GM23338 (cell line): ENCODE results near the gene GAP43. TPM values are rescaled to one million over a fixed set of nuclear protein-coding genes. Genes with fewer than 3 reads are reported as not detected.

Source experiments
- ATAC-seq: fragments of 200-7000 bp; cut with Tn5 transposase; 3 replicates; pipeline ENCODE4 v1.9.1; 2020
- DNase-seq: peaks from one replicate; pipeline ENCODE4 v3.0.0-alpha.2; 2015; ENCODE audit warnings: low spot score
- H2AFZ ChIP-seq: fragments of 200-600 bp; sonication (generic); 2 replicates; pipeline ENCODE4 v1.8.0; 2016; ENCODE audit warnings: antibody characterized with exemption, mild to moderate bottlenecking, moderate library complexity
- H3F3A ChIP-seq: fragments of 200-600 bp; sonication (generic); replicated peaks from 2 replicates; pipeline ENCODE4 v1.8.0; 2017; ENCODE audit warnings: antibody characterized with exemption, mixed run types, low read depth
- H3K27ac ChIP-seq: fragments of 200-600 bp; sonication (generic); 2 replicates; pipeline ENCODE4 v1.6.1; 2016; ENCODE audit warnings: low read depth
- H3K27me3 ChIP-seq: fragments of 200-600 bp; sonication (generic); 2 replicates; pipeline ENCODE4 v1.8.0; 2016; ENCODE audit warnings: mild to moderate bottlenecking, mixed run types, moderate library complexity; ENCODE audit not compliant: insufficient read depth
- H3K36me3 ChIP-seq: fragments of 200-600 bp; sonication (generic); 2 replicates; pipeline ENCODE4 v1.8.0; 2016; ENCODE audit warnings: mild to moderate bottlenecking; ENCODE audit not compliant: insufficient read depth
- H3K4me1 ChIP-seq: fragments of 200-600 bp; sonication (generic); 2 replicates; pipeline ENCODE4 v1.8.0; 2016; ENCODE audit warnings: mild to moderate bottlenecking, moderate library complexity; ENCODE audit not compliant: insufficient read depth
- H3K4me2 ChIP-seq: fragments of 200-600 bp; sonication (generic); 2 replicates; pipeline ENCODE4 v1.7.1; 2017; ENCODE audit warnings: mixed run types
- H3K4me3 ChIP-seq: fragments of 200-600 bp; sonication (generic); 2 replicates; pipeline ENCODE4 v1.6.1; 2016; ENCODE audit warnings: mixed run types
- H3K79me2 ChIP-seq: fragments of 200-600 bp; sonication (generic); replicated peaks from 2 replicates; pipeline ENCODE4 v1.8.0; 2017; ENCODE audit warnings: mild to moderate bottlenecking; ENCODE audit not compliant: insufficient read depth
- H3K9me2 ChIP-seq: fragments of 200-600 bp; sonication (generic); 2 replicates; pipeline ENCODE4 v1.8.0; 2017; ENCODE audit not compliant: insufficient read depth
- H4K20me1 ChIP-seq: fragments of 200-600 bp; sonication (generic); replicated peaks from 2 replicates; pipeline ENCODE4 v1.8.0; 2017; ENCODE audit warnings: mild to moderate bottlenecking; ENCODE audit not compliant: insufficient read depth
- H3K27ac Mint-ChIP-seq: 2 replicates; pipeline ENCODE4 v1.8.0; 2020; ENCODE audit warnings: inconsistent platforms, mild to moderate bottlenecking, moderate library complexity, mixed read lengths
- H3K27me3 Mint-ChIP-seq: 3 replicates; pipeline ENCODE4 v1.8.0; 2022; ENCODE audit warnings: low read depth, mild to moderate bottlenecking, moderate library complexity, mixed read lengths, inconsistent platforms; ENCODE audit not compliant: insufficient read depth, poor library complexity
- H3K36me3 Mint-ChIP-seq: 3 replicates; pipeline ENCODE4 v1.8.0; 2021; ENCODE audit warnings: low read depth, mild to moderate bottlenecking, inconsistent platforms, moderate library complexity, mixed read lengths
- H3K4me1 Mint-ChIP-seq: 3 replicates; pipeline ENCODE4 v1.8.0; 2020; ENCODE audit warnings: mild to moderate bottlenecking, inconsistent platforms, mixed read lengths
- H3K4me3 Mint-ChIP-seq: 3 replicates; pipeline ENCODE4 v1.8.0; 2021; ENCODE audit warnings: moderate library complexity, mild to moderate bottlenecking, inconsistent platforms, mixed read lengths
- H3K9me3 Mint-ChIP-seq: 3 replicates; pipeline ENCODE4 v1.8.0; 2020; ENCODE audit warnings: moderate library complexity, mild to moderate bottlenecking, inconsistent platforms, mixed read lengths
- CREB1 ChIP-seq: fragments of 250-450 bp; sonication (Bioruptor Pico); IDR thresholded peaks from 2 replicates; pipeline ENCODE4 v1.5.0; 2020; ENCODE audit warnings: low read depth, mild to moderate bottlenecking, moderate library complexity
- ETS1 ChIP-seq: IDR thresholded peaks from 2 replicates; pipeline ENCODE4 v1.6.1; 2016; ENCODE audit warnings: antibody characterized with exemption
- EZH2phosphoT487 ChIP-seq: fragments of 200-600 bp; sonication (generic); IDR thresholded peaks from one replicate; pipeline ENCODE4 v1.8.1; 2018; ENCODE audit warnings: antibody characterized with exemption; ENCODE audit not compliant: unreplicated experiment
- JUNB ChIP-seq: IDR thresholded peaks from one replicate; pipeline ENCODE4 v1.6.1; 2016; ENCODE audit warnings: antibody characterized with exemption; ENCODE audit not compliant: unreplicated experiment
- NANOG ChIP-seq: IDR thresholded peaks from 2 replicates; pipeline ENCODE4 v1.6.1; 2016; ENCODE audit warnings: antibody characterized with exemption, borderline replicate concordance
- POLR2AphosphoS5 ChIP-seq: IDR thresholded peaks from 2 replicates; pipeline ENCODE4 v1.6.1; 2016; ENCODE audit warnings: antibody characterized with exemption, low read depth
- STAT1 ChIP-seq: IDR thresholded peaks from one replicate; pipeline ENCODE4 v1.6.1; 2016; ENCODE audit warnings: antibody characterized with exemption; ENCODE audit not compliant: unreplicated experiment
- ZNF114 ChIP-seq: fragments of 250-450 bp; sonication (Bioruptor Pico); IDR thresholded peaks from 2 replicates; pipeline ENCODE4 v1.5.0; 2020; ENCODE audit warnings: mild to moderate bottlenecking, moderate library complexity
- ZNF331 ChIP-seq: fragments of 250-450 bp; sonication (Bioruptor Pico); IDR thresholded peaks from 2 replicates; pipeline ENCODE4 v1.5.0; 2020; ENCODE audit warnings: low read depth, mild to moderate bottlenecking, moderate library complexity
- polyA plus RNA-seq: library from polyadenylated mRNA; unstranded; fragments of >200 nt; fragmentation: Nextera tagmentation; extraction: Ambion mirVana; gene quantifications from 2 replicates; pipeline ENCODE4 v1.2.1, GENCODE V29; 2016
- total RNA-seq: library from RNA; depleted of rRNA; stranded (reverse); fragments of >200 nt; shearing (Covaris generic); gene quantifications from 2 replicates; pipeline ENCODE4 v1.2.3, GENCODE V29; 2014
- TF ChIP-seq, protein P1 (sequence below): fragments of 250-450 bp; sonication (Bioruptor Pico); IDR thresholded peaks from 2 replicates; pipeline ENCODE4 v1.5.0; 2020; ENCODE audit warnings: mild to moderate bottlenecking, moderate library complexity

Gene GAP43
- total and polyA plus RNA-seq, 2 experiments from 2014 or later = 16.1 to 48.1 TPM

DNA sequence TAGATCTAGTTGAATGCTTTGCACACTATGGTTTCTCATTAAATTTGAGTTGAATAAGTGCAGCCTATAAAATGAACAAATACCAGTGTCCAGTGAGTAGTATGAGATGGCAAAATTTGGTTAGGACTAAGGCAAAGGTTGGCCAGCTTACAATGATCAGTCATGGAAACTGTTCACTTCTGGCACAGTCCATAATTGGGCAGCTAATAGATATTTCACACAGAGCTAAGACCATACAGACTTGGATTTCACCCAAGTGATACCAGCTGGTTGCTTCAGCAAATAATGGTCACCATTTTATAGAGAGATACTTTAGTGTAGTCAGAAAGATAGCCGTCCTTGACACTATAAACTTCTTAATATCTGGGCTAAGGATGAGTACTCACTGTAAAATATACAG, 15.7 kb downstream of the GAP43 start:
- Histone ChIP-seq H4K20me1 (no peaks in the 10 kb centered on the region), H3K4me2 (no peak overlapping the region), H3K27me3 (no peaks in the 10 kb centered on the region), H3K9me2 (no peaks in the 10 kb centered on the region), H2AFZ (no peak overlapping the region), H3K4me1 (peaks cover 7% of the 10 kb centered on the region; the same call in 1 of the 2 replicates), H3K27ac (no peak overlapping the region), H3K36me3 (no peaks in the 10 kb centered on the region), H3F3A (no peaks in the 10 kb centered on the region), H3K79me2 (no peaks in the 10 kb centered on the region), H3K4me3 (no peak overlapping the region)
- H3K4me1 Mint-ChIP-seq = peaks cover 3% of the 10 kb centered on the region; the same call in 2 of the 3 replicates
- no peak for DNase-seq
- H3K36me3 Mint-ChIP-seq = no peaks in the 10 kb centered on the region
- no peak for ATAC-seq
- H3K4me3 Mint-ChIP-seq = no peak overlapping the region
- no peaks in the 10 kb centered on the region for H3K27me3 Mint-ChIP-seq
- H3K9me3 Mint-ChIP-seq = no peaks in the 10 kb centered on the region
- no peak overlapping the region for H3K27ac Mint-ChIP-seq
- TF ChIP-seq STAT1 (no peak), ETS1 (no peak), CREB1 (CRISPR knock-in tag) (no peak), EZH2phosphoT487 (no peak), ZNF331 (CRISPR knock-in tag) (no peak), POLR2AphosphoS5 (no peak), NANOG (no peak), JUNB (no peak), ZNF114 (CRISPR knock-in tag) (no peak)
- TF ChIP-seq, protein P1, sequence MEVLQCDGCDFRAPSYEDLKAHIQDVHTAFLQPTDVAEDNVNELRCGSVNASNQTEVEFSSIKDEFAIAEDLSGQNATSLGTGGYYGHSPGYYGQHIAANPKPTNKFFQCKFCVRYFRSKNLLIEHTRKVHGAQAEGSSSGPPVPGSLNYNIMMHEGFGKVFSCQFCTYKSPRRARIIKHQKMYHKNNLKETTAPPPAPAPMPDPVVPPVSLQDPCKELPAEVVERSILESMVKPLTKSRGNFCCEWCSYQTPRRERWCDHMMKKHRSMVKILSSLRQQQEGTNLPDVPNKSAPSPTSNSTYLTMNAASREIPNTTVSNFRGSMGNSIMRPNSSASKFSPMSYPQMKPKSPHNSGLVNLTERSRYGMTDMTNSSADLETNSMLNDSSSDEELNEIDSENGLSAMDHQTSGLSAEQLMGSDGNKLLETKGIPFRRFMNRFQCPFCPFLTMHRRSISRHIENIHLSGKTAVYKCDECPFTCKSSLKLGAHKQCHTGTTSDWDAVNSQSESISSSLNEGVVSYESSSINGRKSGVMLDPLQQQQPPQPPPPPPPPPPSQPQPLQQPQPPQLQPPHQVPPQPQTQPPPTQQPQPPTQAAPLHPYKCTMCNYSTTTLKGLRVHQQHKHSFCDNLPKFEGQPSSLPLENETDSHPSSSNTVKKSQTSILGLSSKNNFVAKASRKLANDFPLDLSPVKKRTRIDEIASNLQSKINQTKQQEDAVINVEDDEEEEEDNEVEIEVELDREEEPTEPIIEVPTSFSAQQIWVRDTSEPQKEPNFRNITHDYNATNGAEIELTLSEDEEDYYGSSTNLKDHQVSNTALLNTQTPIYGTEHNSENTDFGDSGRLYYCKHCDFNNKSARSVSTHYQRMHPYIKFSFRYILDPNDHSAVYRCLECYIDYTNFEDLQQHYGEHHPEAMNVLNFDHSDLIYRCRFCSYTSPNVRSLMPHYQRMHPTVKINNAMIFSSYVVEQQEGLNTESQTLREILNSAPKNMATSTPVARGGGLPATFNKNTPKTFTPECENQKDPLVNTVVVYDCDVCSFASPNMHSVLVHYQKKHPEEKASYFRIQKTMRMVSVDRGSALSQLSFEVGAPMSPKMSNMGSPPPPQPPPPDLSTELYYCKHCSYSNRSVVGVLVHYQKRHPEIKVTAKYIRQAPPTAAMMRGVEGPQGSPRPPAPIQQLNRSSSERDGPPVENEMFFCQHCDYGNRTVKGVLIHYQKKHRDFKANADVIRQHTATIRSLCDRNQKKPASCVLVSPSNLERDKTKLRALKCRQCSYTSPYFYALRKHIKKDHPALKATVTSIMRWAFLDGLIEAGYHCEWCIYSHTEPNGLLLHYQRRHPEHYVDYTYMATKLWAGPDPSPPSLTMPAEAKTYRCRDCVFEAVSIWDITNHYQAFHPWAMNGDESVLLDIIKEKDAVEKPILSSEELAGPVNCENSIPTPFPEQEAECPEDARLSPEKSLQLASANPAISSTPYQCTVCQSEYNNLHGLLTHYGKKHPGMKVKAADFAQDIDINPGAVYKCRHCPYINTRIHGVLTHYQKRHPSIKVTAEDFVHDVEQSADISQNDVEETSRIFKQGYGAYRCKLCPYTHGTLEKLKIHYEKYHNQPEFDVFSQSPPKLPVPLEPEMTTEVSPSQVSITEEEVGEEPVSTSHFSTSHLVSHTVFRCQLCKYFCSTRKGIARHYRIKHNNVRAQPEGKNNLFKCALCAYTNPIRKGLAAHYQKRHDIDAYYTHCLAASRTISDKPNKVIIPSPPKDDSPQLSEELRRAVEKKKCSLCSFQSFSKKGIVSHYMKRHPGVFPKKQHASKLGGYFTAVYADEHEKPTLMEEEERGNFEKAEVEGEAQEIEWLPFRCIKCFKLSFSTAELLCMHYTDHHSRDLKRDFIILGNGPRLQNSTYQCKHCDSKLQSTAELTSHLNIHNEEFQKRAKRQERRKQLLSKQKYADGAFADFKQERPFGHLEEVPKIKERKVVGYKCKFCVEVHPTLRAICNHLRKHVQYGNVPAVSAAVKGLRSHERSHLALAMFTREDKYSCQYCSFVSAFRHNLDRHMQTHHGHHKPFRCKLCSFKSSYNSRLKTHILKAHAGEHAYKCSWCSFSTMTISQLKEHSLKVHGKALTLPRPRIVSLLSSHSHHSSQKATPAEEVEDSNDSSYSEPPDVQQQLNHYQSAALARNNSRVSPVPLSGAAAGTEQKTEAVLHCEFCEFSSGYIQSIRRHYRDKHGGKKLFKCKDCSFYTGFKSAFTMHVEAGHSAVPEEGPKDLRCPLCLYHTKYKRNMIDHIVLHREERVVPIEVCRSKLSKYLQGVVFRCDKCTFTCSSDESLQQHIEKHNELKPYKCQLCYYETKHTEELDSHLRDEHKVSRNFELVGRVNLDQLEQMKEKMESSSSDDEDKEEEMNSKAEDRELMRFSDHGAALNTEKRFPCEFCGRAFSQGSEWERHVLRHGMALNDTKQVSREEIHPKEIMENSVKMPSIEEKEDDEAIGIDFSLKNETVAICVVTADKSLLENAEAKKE = no peak
